Esophagus squamous epithelium (tissue), 5 donors: ENCODE measurements around the gene WFS1. TPM values are rescaled to one million over a fixed set of nuclear protein-coding genes. Genes with fewer than 3 reads are reported as not detected.

Experiments used
- DNase-seq: peaks from one replicate; lab custom pipeline; 2025; lab: John Stamatoyannopoulos, UW
- H3K27ac ChIP-seq, 4 donors: fragments of 200-600 bp; sonication (generic); one replicate each; pipeline ENCODE4 v1.5.1; 2016 to 2019; ENCODE audit warnings: mild to moderate bottlenecking in 1 of 4
- H3K27me3 ChIP-seq, 4 donors: fragments of 200-600 bp; sonication (generic); 1 replicate in 3 of 4; 2 replicates in 1 of 4; pipeline versions ENCODE4 v1.5.1 to v1.6.0; 2017 to 2021; ENCODE audit warnings: antibody characterized with exemption in 1 of 4
- H3K36me3 ChIP-seq, 3 donors: fragments of 200-600 bp; sonication (generic); one replicate each; pipeline ENCODE4 v1.5.1; 2016 to 2019
- H3K4me1 ChIP-seq, 3 donors: fragments of 200-600 bp; sonication (generic); one replicate each; pipeline ENCODE4 v1.5.1; 2017 to 2019
- H3K4me3 ChIP-seq, 4 donors: fragments of 200-600 bp; sonication (generic); 1 replicate in 3 of 4; 2 replicates in 1 of 4; pipeline ENCODE4 v1.5.1; 2016 to 2019; ENCODE audit warnings: mild to moderate bottlenecking in 2 of 4, moderate library complexity in 1 of 4
- H3K9me3 ChIP-seq, 3 donors: fragments of 200-600 bp; sonication (generic); one replicate each; pipeline ENCODE4 v1.5.1; 2016 to 2019
- CTCF ChIP-seq, 6 experiments: fragments of 450-650 bp in 4 of 6; fragments of 200-600 bp in 2 of 6; sonication (generic) in 2 of 6; IDR thresholded peaks; one replicate each; pipeline ENCODE4 v1.5.1; 2016 to 2019; ENCODE audit warnings: antibody characterized with exemption in 6 of 6, mild to moderate bottlenecking in 4 of 6, moderate library complexity in 4 of 6
- POLR2A ChIP-seq, 4 donors: fragments of 450-650 bp; IDR thresholded peaks; one replicate each; pipeline ENCODE4 v1.6.1; 2017; ENCODE audit warnings: antibody characterized with exemption in 4 of 4, mild to moderate bottlenecking in 4 of 4, moderate library complexity in 3 of 4
- WGBS, 2 donors: methylation state at CpG; one replicate each; pipeline ENCODE4 v1.1.5; 2018; 5-methylcytosine and 5-hydroxymethylcytosine counted together
- intact Hi-C: fragments of 100-400 bp; cut with DNase I; formaldehyde crosslinking; loops from one replicate; pipeline ENCODE4 v1.15.0; 2022
- total RNA-seq, 4 donors: library from RNA; depleted of rRNA; stranded (reverse); fragments of >200 nt; gene quantifications; one replicate each; pipeline ENCODE4 v1.1.0, GENCODE V29; 2016
- donor health status: DM: yes; HTN: yes; CAD: no.

WFS1 gene
- total RNA-seq, 4 donors from 2014 or later = 6.5 to 20.4 (median 9.6) TPM

DNA sequence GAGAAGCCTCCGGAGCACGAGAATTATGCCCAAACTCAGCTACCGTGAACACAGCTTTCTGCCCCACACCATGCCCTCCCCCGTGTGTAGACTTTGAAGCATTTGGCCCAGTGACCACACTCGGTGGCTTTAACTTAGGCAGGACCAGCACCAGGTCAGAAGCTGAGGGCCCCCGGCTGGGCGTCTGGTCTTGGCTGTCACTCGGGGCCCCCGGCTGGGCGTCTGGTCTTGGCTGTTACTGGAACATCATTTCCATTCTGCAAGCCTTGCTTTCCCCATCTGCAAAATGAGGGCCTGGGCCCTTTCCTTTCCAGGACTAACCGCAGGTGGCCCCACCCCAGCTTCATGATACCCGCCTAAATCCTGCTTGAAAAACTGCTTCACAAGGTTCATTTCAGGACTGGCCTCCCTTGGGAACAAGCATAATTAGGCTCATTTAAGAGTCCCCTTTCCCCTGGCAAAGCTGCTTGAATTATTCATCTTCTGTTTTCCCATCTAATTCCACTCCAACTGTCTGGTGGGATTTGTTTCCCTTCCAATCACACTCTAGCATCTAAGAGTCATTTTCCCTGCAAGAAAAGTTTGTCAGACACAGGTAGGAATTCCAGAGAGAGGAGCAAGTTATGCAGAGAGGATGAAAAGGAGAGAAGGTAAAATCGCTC is 82.5 kb downstream of the WFS1 start:
- peaks cover 0 to 30% (median 0%) of the 10 kb centered on the region in 4 donors for H3K27me3 ChIP-seq
- intact Hi-C loops = no loop called here
- H3K4me1 ChIP-seq = no peaks in the 10 kb centered on the region
- H3K4me3 ChIP-seq = no peak overlapping the region
- no peak overlapping the region for H3K27ac ChIP-seq
- peaks cover 0 to 7% (median 0%) of the 10 kb centered on the region in 3 donors for H3K36me3 ChIP-seq
- WGBS, 2 donors = 78 to 81% methylated on average over 13 of the region's 13 CpGs
- DNase-seq = no peak
- no peak for TF ChIP-seq POLR2A (IDR thresholded peaks at IDR 0.05)
- TF ChIP-seq CTCF (IDR thresholded peaks at IDR 0.05) = no peak
- no peaks in the 10 kb centered on the region for H3K9me3 ChIP-seq

Other genes starting within 250 kb of the WFS1 start
- gene JAKMIP1, start 69.3 kb upstream of the WFS1 start, total RNA-seq = 1 to 10 TPM in 3 of 4 donors, under 1 TPM in 1; 0.67 to 1.3 (median 1.1) TPM
- 10 to 100 TPM; 26.9 to 76.3 (median 53.7) TPM for gene PPP2R2C, start 202.8 kb downstream of the WFS1 start, total RNA-seq